Effector CD4-positive, alpha-beta T cell (primary cell): ENCODE measurements around the gene THADA.

ENCODE experiments used
- DNase-seq: peaks from one replicate; pipeline ENCODE4 v3.0.0-alpha.2; 2020

Gene THADA

DNA sequence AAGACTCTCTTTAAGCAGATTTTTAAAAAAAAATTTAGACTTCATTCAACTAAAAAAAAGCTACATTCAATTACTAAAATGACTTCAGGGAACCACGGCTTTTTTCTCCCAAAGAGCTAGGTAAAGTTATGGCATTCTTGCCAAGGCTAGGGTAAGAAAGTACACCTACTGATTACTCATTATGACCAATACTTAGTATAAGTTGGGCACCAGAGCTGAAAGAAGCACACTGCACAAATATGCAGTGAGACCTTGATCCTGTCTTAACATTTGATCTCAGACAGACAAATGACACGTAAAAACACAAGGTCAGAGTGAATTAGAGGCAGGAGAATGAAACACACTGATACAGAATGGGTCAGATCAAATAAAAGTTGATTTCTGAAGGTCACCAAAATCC is 88.7 kb downstream of the THADA start:
- no peak for DNase-seq

DNA sequence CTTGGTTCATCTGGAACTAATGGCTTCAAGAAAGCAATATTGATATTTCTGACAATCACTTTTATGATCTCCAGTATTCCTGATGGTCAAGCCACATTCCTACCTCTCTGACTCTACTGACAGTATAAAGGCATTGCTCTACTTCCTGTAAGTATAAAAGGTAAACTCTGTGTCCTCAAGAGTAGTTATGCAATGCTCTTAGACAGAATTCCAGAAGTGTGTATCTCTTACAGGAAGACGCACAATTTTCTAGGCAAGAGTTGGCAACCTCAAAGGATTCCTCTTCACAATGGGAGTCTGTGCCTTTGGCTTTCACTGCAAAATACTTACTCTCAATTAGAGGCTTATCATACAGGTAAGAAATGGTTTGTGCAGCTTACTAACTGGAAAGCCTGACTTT is 100.1 kb downstream of the THADA start:
- no peak for DNase-seq

DNA sequence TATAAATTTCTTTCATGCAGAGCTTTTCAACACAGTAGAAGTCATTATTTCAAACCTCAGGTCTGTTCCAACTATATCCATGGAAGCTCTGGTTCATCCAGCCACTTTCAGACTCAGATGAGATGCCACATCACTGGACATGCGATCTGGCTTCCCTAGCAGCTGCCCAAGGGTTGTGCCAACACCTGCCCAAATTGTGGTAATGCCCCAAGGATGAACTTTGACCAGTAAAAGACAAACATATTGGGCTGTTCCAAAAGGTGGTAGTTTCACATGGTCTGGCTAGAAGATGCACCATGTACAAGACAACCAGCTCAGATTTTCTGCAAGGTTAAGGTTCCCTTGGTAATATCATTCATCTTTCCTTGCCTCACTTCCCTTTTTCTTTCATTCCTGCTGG is 101.9 kb downstream of the THADA start:
- DNase-seq: no peak

DNA sequence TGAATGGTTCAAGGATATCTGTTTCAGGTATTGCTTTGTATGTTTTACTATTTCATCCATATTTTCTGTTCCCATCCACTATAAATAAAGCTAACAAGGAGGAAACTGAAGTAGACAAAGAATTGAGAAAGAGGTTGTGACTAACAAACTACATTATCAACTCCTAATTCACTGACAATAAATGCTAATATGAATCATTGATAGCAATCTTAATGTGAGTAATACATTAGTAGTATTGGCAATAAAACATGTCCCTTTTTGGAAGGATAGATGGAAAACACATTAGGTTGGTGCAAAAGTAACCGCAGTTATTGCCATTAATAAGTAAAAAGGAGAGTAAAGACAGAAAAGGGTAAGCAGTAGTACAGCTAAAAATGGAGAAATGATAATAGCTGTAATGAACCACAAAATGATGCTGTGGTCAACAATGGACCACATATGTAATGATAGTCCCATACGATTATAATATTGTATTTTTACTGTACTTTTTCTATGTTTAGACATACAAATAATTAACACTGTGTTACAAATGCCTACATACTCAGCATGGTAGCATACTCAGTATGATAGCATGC is 104.7 kb downstream of the THADA start:
- DNase-seq: no peak

DNA sequence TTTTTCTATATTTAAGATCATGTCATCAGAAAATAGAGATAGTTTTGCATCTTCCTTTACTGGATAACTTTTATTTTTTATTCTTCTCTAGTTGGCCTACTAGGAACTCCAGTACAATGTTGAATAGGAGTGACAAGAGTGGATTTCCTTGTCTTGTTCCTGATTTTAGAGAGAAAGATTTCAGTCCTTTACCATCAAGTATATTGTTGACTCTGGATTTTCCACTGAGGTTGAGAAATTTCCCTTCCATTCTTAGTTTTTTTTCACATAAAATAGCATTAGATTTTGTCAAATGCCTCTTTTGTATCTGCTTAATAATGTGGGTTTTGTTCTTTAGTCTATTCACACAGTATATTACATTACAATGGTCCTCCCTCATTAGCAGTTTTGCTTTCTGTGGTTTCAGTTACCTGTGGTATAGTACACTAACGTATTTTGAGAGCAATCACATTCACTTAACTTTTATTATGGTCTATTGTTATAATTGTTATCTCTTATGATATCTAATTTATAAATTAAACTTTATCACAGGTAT is 105.5 kb downstream of the THADA start:
- DNase-seq: no peak

DNA sequence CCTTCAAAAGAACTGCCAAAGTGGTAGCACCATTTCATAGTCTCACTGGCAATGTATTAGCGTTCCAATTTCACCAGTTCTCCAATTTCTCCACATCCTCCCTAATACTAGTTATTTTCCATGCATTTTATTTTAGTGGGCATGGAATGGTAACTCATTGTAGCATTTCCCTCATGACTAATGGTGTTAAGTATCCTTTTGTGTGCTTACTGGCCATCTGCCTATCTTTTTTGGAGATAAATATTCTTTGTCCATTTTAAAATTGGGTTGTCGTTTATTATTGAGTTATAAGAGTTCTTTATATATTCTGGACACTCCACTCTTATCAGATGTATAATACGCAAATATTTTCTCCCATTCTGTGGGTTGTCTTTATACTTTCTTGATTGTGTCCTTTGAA is 107.1 kb downstream of the THADA start:
- DNase-seq: no peak

DNA sequence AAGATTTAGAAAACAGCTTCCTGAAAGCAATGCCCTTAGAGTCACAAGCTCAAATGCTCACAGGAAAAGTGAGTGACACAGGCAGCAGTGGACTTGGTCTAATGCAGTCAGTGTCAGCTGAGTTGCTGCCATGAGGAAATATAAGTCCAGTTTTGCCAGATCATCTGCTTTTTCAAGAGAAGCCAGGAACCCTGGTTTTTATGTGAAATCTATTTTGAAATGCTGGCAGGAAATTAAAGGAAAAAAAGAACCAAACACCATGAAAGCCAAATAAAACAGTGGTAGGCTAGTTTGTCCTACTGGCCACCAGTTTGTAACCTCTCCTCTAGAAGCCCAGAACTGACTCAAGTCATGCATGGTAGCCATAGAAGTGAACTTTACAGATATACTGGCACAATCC is 109.2 kb downstream of the THADA start:
- DNase-seq: no peak

DNA sequence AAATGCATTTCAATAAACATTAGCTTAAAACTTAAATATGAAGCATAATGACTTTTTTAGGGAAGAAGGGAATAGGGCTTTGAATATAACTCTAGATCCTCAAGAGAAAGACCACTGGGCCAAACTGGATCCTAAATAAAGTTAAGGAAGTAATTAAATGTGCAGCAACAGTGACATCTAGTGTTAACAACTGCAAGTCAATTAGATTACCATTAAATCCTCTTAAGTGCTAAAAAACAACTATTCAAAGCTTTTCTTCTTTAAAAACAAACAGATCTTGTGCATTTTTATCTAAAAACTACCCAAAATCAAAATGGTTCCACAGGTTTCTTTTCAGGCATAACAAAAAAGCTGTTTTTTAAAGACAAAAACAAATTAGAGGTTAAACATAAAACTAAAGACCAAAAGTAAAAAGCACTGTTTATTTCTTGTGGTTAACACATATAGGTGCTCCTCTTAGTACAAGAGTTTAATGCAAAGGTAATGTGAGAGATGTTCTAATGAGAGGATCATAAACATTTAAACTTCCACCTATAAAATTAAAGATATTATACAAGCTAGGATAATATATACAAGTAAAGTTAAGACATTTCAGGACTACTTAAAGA is 111.4 kb downstream of the THADA start:
- no peak for DNase-seq

DNA sequence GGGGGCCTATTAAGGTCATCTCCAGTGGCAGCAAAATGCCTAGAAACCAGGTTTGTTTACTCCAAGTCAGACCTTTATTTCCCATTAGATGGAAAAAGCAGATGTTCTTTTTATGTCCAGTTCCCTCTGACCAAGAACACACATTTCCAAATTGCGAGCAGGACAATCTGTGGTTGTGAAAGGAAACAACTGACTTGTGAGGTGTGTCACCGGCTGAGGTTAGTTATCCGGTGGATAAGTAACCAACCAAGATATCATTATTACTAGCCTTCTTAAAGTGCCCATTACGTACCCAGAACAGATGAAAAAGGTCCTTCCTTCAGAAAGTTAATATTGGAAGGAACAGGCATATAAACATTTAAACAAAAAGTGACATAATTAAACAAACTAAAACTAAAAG is 112.9 kb downstream of the THADA start:
- DNase-seq: no peak

DNA sequence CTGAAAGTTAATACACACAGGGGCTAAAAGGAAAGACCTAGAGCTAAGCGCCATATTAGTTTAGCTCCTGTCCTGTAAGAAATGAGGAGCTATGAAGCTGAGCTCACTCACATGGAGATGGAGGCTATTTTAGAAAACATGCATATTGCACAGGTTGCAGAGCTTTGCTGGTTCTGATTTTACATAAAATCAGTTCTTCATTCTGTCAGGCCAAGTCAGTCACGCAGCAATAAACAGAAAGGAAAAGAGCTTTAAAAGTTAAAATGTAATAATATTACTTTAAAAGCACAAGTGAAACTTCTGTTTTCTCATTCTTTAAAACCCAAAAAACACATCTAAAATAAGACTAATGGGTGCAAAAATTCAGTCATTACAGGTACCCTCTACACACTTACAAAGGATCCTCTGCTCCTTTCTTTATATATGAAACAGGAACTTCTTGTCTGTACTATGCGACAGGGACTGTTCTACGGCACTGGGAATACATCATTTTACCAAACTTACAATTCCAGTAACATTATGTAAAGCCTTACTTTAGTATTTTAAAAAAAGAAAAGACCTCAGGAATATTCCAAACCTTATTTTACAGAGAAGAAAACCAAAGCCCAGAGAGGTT is 113.8 kb downstream of the THADA start:
- no peak for DNase-seq

DNA sequence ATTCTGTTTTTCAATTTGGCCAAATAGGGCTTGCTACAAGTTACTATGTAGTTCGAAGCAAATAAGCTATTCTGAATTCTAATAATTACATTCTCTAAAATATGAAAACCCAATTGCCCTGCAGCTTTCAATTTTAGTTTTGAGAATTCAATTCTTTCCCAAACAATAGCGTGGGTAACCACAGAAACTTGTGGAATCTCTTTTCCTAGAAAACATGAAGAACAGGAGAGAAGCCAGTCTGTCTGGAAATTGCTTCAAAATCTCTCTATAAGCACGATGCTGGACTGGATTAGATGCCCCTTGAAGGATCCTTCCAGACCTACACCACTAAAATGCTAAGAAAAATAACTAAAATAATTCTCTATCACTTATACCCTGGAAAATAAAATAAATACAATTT is 115.0 kb downstream of the THADA start:
- no peak for DNase-seq

DNA sequence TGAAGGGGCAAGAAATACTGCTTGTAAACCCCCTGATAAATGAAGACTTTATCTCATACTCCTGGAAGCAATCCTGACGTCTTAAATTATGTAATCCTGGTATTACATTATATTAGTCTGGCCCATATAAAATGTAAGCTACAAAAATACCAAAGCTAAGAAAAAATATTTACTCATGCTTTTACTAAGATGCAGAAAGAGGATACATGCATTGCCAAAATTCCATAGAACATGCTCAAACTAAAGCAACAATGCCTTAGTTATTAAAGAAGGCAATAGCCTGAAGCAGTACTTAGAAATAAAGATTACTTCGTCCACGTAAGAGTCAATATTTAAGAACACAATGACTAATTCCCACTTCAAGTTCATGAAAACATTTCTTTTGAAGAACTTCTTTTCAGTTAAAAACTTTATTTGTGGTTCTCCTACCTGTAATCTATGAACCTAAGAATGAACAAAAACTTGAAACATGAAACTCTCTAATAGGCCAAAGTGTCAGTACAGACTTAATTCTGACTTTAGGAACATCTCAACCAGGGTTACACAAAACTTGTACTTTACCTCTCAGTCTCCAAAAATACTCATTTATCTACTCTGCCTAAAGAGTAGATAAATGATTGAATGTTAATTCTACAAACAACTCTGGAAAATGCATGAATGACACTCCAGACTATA is 117.3 kb downstream of the THADA start:
- no peak for DNase-seq

DNA sequence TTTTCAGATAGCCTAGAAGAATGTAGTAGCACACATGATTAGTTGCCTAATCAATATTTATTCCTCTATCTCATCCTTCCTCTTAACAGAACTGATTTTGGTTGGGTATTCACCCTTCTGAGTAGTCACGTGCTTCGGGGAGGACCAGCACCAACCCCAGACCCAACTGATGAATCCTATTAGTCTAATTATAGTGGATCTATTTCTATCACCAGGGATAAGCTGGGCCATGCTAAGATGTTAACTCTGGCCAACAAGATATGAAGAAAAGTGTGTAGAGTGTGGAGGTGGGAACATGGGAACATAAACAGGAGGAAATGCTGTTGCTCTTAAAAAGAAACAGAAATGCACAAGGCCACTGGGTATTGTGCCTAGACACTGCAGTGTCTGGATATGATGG is 119.9 kb downstream of the THADA start:
- no peak for DNase-seq

DNA sequence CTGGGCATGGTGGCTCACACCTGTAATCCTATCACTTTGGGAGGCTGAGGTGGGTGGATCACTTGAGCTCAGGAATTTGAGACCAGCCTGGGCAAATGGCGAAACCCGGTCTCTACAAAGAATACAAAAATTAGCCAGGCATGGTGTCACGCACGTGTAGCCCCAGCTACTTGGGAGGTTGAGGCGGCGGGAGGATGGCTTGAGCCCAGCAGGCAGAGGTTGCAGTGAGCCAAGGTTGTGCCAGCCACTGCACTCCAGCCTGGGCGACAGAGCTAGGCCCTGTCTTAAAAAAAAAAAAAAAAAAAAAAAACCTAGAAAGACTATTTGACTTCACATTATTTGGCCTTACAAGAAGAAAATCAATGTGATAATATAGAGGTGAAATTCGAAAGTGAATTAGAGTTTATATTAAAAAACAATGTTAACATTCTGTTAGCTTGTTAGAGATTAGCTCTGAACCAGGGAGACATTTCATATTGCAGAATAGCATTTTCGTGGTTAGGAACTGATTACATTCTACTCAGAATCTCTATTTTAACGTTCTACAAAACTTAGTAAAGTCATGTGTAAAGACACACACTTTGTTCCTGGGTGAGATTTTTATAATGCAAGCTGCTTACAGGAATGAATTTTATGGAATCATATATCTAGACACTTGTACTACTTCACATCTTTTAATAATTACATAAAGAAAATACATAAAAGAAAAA is 120.5 kb downstream of the THADA start:
- no peak for DNase-seq

DNA sequence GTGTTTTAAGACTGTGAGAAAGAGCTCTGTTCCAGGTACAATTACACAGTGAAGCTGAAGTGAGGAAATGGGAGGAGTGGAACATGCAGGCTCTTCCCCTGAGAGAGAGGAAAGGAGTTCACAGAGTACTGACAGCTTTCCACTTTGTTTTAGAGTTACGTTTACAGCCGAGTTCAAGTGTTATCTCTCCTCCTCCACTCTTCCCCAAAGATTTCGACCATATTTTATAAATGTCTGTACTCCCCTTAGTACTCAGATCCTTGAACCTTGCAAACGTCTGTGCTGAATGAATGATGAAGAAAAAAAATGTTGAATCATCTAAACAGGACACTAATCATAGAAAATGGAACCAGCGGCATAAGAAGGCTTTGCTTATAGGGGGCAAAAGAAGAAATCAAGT is 121.6 kb downstream of the THADA start:
- no peak for DNase-seq

DNA sequence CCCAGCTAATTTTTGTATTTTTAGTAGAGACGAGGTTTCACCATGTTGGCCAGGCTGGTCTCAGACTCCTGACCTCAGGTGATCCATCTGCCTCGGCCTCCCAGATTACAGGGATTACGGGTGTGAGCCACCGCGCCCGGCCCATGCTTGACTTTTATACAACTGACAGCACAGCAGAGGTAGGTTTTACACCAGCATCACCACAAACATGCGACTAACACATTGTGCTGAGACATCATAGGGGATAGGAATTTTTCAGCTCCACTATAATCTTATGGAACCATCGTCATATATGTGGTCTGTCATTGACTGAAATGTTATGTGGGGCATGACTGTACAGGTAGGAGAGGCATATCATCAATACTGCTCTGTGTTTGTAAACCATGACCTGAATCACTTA is 122.1 kb downstream of the THADA start:
- no peak for DNase-seq

DNA sequence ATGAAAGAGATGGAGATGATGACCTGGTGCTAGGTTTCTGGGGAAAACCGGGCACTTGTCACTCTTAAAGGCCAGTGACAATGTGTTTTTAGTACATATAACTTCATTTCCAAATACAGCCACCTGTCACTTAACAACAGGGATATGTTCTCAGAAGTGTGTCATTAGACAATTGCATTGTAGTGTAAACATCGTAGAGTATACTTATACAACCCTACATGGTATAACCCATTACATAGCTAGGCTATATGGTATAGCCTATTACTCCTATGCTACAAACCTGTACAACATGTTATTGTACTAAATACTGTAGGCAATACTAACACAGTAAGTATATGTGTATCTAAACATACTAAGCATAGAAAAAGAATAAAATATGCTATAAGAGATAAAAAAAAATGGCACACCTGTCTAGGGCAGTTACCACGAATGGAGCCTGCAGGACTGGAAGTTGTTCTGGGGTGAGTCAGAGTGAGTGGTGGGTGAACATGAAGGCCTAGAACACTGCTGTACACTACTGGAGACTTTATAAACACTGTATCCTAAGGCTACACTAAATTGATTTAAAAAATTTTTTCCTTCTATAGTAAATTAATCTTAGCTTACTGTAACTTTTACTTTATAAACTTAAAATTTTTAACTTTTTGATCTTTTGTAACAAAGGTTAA is 123.2 kb downstream of the THADA start:
- DNase-seq: no peak

DNA sequence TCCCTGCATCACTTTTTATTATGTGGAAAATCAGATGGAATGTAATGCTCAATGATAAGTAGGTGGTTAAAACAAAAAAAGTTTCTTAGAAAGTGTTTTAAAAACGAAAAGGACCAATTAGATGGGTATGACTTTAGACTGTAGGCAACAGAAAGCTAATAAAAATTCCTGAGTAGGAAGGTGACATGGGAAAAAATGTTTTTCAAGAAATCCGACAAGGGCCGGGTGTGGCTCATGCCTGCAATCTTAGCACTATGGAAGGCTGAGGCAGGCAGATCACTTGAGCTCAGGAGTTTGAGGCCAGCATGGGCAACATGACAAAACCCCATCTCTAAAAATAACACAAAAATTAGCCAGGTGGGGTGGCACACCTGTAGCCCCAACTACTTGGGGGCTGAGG is 126.1 kb downstream of the THADA start:
- no peak for DNase-seq

DNA sequence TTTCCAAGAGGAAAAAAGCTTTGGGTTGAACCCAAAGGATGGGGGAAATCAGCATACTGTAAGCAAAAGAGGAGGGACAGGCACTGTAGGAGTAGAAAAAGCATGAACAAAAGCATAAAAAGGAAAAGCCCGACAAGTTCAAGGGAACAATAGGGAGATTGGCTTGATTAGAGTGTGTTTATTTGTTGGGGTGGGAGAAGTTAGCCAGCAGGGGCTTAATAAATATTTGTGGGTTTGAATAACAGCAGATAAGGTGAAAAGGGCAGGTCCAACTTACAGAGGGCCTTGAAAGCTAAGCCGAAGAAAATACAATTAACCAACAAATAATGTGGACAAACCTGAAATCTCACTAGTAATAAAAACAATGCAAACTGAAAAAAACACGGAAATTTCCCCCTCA is 126.7 kb downstream of the THADA start:
- DNase-seq: no peak

DNA sequence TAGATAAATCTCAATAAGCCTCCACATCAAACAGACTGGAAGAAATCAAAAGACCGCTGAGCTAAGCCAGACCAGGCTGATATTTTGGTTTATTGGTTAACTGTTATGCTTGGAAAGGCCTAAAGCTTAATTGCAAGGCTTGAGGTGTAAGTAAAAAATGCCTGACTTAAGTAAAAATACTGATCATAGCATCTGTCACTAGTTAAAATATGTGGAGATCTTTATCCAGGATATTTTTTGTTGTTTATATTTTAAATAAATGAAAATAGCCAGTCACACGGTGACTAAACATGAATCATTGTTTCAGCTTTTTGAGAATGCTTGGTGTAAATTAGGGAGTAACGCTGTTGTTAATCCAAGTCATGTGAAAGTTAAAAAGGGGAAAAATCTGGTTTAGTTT is 127.9 kb downstream of the THADA start:
- no peak for DNase-seq

DNA sequence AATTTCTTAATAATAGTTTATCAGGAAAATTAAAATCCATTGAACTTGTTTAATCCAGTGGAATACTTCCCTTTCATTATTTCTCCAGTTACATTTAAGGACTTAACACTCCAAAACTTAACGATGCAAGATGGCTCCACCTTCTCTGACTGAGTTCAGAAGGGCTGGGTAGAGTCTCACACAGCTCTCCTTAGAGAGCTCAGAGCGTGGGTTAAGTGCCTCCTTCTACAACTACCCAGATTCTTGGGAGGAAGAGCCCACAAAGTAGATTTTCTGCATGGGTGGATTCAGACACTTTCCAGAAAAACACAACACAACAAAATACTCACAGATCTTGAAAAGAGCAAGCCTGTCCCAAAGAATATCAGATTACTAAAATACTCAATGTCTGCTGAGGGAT is 130.6 kb downstream of the THADA start:
- DNase-seq: no peak

DNA sequence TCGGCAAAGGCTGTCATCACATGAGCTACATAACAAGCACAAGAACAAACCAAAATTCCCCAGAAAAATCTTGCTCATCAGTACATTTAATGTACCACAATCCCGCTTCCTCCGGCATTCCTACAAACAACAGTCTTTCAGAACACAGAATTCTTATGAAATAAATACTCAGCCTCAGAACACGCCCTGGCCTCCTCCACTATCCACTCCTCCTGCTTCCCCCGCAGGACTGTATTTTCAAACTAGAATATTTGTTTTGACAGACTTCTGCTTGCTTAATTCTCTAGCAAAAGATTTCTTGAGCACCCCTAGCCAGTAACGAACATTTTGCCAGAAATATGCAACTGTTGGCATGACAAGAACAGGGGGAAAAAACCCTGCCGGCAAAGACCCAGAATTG is 131.2 kb downstream of the THADA start:
- no peak for DNase-seq
